PC-3 (cell line): Measurements from ENCODE around the gene ZNF831. TPM values are rescaled to one million over a fixed set of nuclear protein-coding genes. Genes with fewer than 3 reads are reported as not detected.

Experiments used
- ATAC-seq: fragments of 200-7000 bp; cut with Tn5 transposase; 2 replicates; pipeline ENCODE4 v1.9.1; 2020; ENCODE audit warnings: mild to moderate bottlenecking, moderate library complexity
- BruUV-seq: library from RNA; stranded (reverse); fragments of 400-500 nt; replicated peaks from 2 replicates; lab custom pipeline; 2021; lab: Mats Ljungman, UMichigan
- CTCF ChIA-PET: fragments of 300-600 bp; sonication (Branson Sonifier 250); formaldehyde crosslinking; loops from one replicate; lab custom pipeline; 2022; ENCODE audit warnings: antibody characterized with exemption; lab: Charles Lee
- POLR2A ChIA-PET: fragments of 300-600 bp; sonication (Branson Sonifier 250); formaldehyde crosslinking; loops from one replicate; lab custom pipeline; 2022; ENCODE audit warnings: antibody characterized with exemption; ENCODE audit not compliant: unreplicated experiment; lab: Charles Lee
- DNase-seq: peaks from one replicate; pipeline ENCODE4 v3.0.0-alpha.2; 2015
- H2AFZ ChIP-seq: fragments of 300-600 bp; sonication (generic); 2 replicates; pipeline ENCODE4 v1.6.0; 2016; ENCODE audit warnings: antibody characterized with exemption, low read length
- H3F3A ChIP-seq: fragments of 300-600 bp; sonication (generic); one replicate; pipeline ENCODE4 v1.6.0; 2017; ENCODE audit warnings: antibody characterized with exemption, low read length, control low read depth, mild to moderate bottlenecking; ENCODE audit not compliant: unreplicated experiment
- H3K27ac ChIP-seq: fragments of 300-600 bp; sonication (generic); 2 replicates; pipeline ENCODE4 v1.5.1; 2016; ENCODE audit warnings: mild to moderate bottlenecking, low read length
- H3K27me3 ChIP-seq: fragments of 300-600 bp; sonication (generic); 2 replicates; pipeline ENCODE4 v1.6.1; 2016; ENCODE audit warnings: low read length, mixed read lengths
- H3K36me3 ChIP-seq: fragments of 300-600 bp; sonication (generic); 2 replicates; pipeline ENCODE4 v1.6.1; 2016; ENCODE audit warnings: low read depth, mixed run types, low read length, mixed read lengths
- H3K4me1 ChIP-seq: fragments of 300-600 bp; sonication (generic); 2 replicates; pipeline ENCODE4 v1.5.1; 2016; ENCODE audit warnings: low read length; ENCODE audit not compliant: insufficient read depth
- H3K4me2 ChIP-seq: fragments of 300-600 bp; sonication (generic); 2 replicates; pipeline ENCODE4 v1.6.0; 2016; ENCODE audit warnings: low read length
- H3K4me3 ChIP-seq: fragments of 300-600 bp; sonication (generic); 2 replicates; pipeline ENCODE4 v1.5.1; 2016; ENCODE audit warnings: mild to moderate bottlenecking, low read length, mixed read lengths
- H3K79me2 ChIP-seq: fragments of 300-600 bp; sonication (generic); 2 replicates; pipeline ENCODE4 v1.6.1; 2017; ENCODE audit warnings: low read length, mixed read lengths
- H3K9ac ChIP-seq: fragments of 300-600 bp; sonication (generic); 2 replicates; pipeline ENCODE4 v1.6.0; 2016; ENCODE audit warnings: mild to moderate bottlenecking, low read length
- H3K9me2 ChIP-seq: fragments of 300-600 bp; sonication (generic); replicated peaks from 2 replicates; pipeline ENCODE4 v1.6.1; 2016; ENCODE audit warnings: mixed run types, low read length, mixed read lengths
- H3K9me3 ChIP-seq: fragments of 300-600 bp; sonication (generic); 2 replicates; pipeline ENCODE4 v1.6.1; 2016; ENCODE audit warnings: low read length, mixed read lengths
- H4K20me1 ChIP-seq: fragments of 300-600 bp; sonication (generic); 2 replicates; pipeline ENCODE4 v1.6.1; 2016; ENCODE audit warnings: low read length, mixed read lengths
- CTCF ChIP-seq: fragments of 300-600 bp; sonication (generic); conservative IDR thresholded peaks from 2 replicates; pipeline ENCODE4 v1.5.1; 2017; ENCODE audit warnings: antibody characterized with exemption, low read depth, mild to moderate bottlenecking, low read length
- EZH2 ChIP-seq: fragments of 300-600 bp; sonication (generic); IDR thresholded peaks from one replicate; pipeline ENCODE4 v1.6.1; 2017; ENCODE audit warnings: antibody characterized with exemption, mild to moderate bottlenecking, low read length; ENCODE audit not compliant: unreplicated experiment
- EZH2phosphoT487 ChIP-seq: fragments of 300-600 bp; sonication (generic); IDR thresholded peaks from 2 replicates; pipeline ENCODE4 v1.6.1; 2018; ENCODE audit warnings: mild to moderate bottlenecking, antibody characterized with exemption, low read length, borderline replicate concordance
- intact Hi-C: fragments of 100-400 bp; cut with micrococcal nuclease; formaldehyde crosslinking; loops from 2 replicates; pipeline ENCODE4 v1.9.0; 2023
- total RNA-seq: library from RNA; depleted of rRNA; stranded (reverse); fragments of >200 nt; gene quantifications from 2 replicates; pipeline ENCODE4 v1.2.3, GENCODE V29; 2014

The ZNF831 gene
- total RNA-seq, 1 experiment from 2014 or later, result not detected

GRCh38 chr20:59192533-59192896 lies 28.9 kb downstream of the ZNF831 start:
- H3K36me3 ChIP-seq, result no peaks in the 10 kb centered on the region
- H3K9me3 ChIP-seq, result no peaks in the 10 kb centered on the region
- H2AFZ ChIP-seq, result no peak overlapping the region
- peaks cover 86% of the 10 kb centered on the region for H3K27me3 ChIP-seq
- H3K27ac ChIP-seq, result no peak overlapping the region
- no peak overlapping the region for H3K4me3 ChIP-seq
- BruUV-seq, result no TSS peak
- H3K79me2 ChIP-seq, result no peaks in the 10 kb centered on the region
- TF ChIP-seq EZH2, result no peak
- no peak for TF ChIP-seq CTCF
- TF ChIP-seq EZH2phosphoT487, result no peak
- no peak overlapping the region for H3K4me2 ChIP-seq
- no peak for DNase-seq
- H4K20me1 ChIP-seq, result no peaks in the 10 kb centered on the region
- intact Hi-C loops, result no loop called here
- no peak overlapping the region for H3K9ac ChIP-seq
- no peaks in the 10 kb centered on the region for H3F3A ChIP-seq
- ChIA-PET POLR2A (no interaction called here), CTCF (no interaction called here)
- no peak for ATAC-seq
- no peaks in the 10 kb centered on the region for H3K9me2 ChIP-seq
- no peaks in the 10 kb centered on the region for H3K4me1 ChIP-seq

GRCh38 chr20:59193325-59193724 lies 29.7 kb downstream of the ZNF831 start:
- no peaks in the 10 kb centered on the region for H3F3A ChIP-seq
- no peak overlapping the region for H3K27ac ChIP-seq
- no peaks in the 10 kb centered on the region for H3K79me2 ChIP-seq
- TF ChIP-seq EZH2phosphoT487 (no peak), EZH2 (no peak), CTCF (no peak)
- DNase-seq, result no peak
- H3K36me3 ChIP-seq, result no peaks in the 10 kb centered on the region
- intact Hi-C loops, result no loop called here
- no peaks in the 10 kb centered on the region for H4K20me1 ChIP-seq
- H3K9me3 ChIP-seq, result no peaks in the 10 kb centered on the region
- no peak overlapping the region for H3K9ac ChIP-seq
- no TSS peak for BruUV-seq
- no peaks in the 10 kb centered on the region for H3K4me1 ChIP-seq
- H3K27me3 ChIP-seq, result peaks cover 88% of the 10 kb centered on the region
- H3K9me2 ChIP-seq, result no peaks in the 10 kb centered on the region
- no peak overlapping the region for H3K4me3 ChIP-seq
- H2AFZ ChIP-seq, result no peak overlapping the region
- no peak for ATAC-seq
- ChIA-PET POLR2A (no interaction called here), CTCF (no interaction called here)
- H3K4me2 ChIP-seq, result no peak overlapping the region

GRCh38 chr20:59194023-59194935 lies 30.7 kb downstream of the ZNF831 start:
- Histone ChIP-seq H4K20me1 (no peaks in the 10 kb centered on the region), H3K27me3 (peaks cover 93% of the 10 kb centered on the region), H3K4me2 (no peak overlapping the region), H3K4me3 (no peak overlapping the region), H3K79me2 (no peaks in the 10 kb centered on the region), H3K9me2 (no peaks in the 10 kb centered on the region), H3K36me3 (no peaks in the 10 kb centered on the region), H3K4me1 (no peaks in the 10 kb centered on the region), H3K27ac (no peak overlapping the region), H3K9ac (no peak overlapping the region), H2AFZ (no peak overlapping the region), H3F3A (no peaks in the 10 kb centered on the region), H3K9me3 (no peaks in the 10 kb centered on the region)
- BruUV-seq, result no TSS peak
- POLR2A ChIA-PET, result no interaction called here
- DNase-seq, result no peak
- intact Hi-C loops, result no loop called here
- ATAC-seq, result no peak
- CTCF ChIA-PET, result no interaction called here
- TF ChIP-seq CTCF (no peak), EZH2 (no peak), EZH2phosphoT487 (no peak)
